8988T (cell line): ENCODE data around the gene MYO15A.

Experiments
- DNase-seq: peaks from one replicate; pipeline ENCODE4 v3.0.0; 2011

The MYO15A gene

GRCh38 chr17:18108401-18109312 lies at the start of gene MYO15A:
Gene MYO15A, plus strand, starts transcription at chr17:18108756. Its CDS starts 10,045 bp downstream, at chr17:18118801.
- no peak for DNase-seq

- DNase-seq = no peak
Measured at GRCh38 chr17:18059283-18059682, 49.3 kb upstream of the MYO15A start.

GRCh38 chr17:18064053-18064452 lies 44.5 kb upstream of the MYO15A start:
- no peak for DNase-seq

GRCh38 chr17:18065546-18065945 lies 43.0 kb upstream of the MYO15A start:
- no peak for DNase-seq

GRCh38 chr17:18066866-18067265 lies 41.7 kb upstream of the MYO15A start:
- no peak for DNase-seq

GRCh38 chr17:18069101-18069500 lies 39.5 kb upstream of the MYO15A start:
- DNase-seq = no peak

GRCh38 chr17:18070861-18071340 lies 37.7 kb upstream of the MYO15A start:
- DNase-seq = no peak

- no peak for DNase-seq
Measured at GRCh38 chr17:18071751-18072150, 36.8 kb upstream of the MYO15A start.

GRCh38 chr17:18074566-18075272 lies 33.8 kb upstream of the MYO15A start:
- DNase-seq = no peak

GRCh38 chr17:18076936-18077335 lies 31.6 kb upstream of the MYO15A start:
- no peak for DNase-seq

GRCh38 chr17:18079543-18079942 lies 29.0 kb upstream of the MYO15A start:
- DNase-seq = no peak

GRCh38 chr17:18084256-18084655 lies 24.3 kb upstream of the MYO15A start:
- DNase-seq = no peak

GRCh38 chr17:18087610-18088491 lies 20.7 kb upstream of the MYO15A start, which contains the start of gene DRG2:
Gene DRG2, plus strand, starts transcription at chr17:18087948. Its CDS starts 76 bp downstream, at chr17:18088024.
- DNase-seq = peak; percentile 91

- DNase-seq = no peak
Measured at GRCh38 chr17:18089613-18090012, 18.9 kb upstream of the MYO15A start.

- no peak for DNase-seq
Measured at GRCh38 chr17:18093616-18094408, 14.7 kb upstream of the MYO15A start.

- no peak for DNase-seq
Measured at GRCh38 chr17:18094409-18094807, 14.1 kb upstream of the MYO15A start.

GRCh38 chr17:18099516-18099915 lies 9.0 kb upstream of the MYO15A start:
- DNase-seq = no peak

- no peak for DNase-seq
Measured at GRCh38 chr17:18100616-18101015, 7.9 kb upstream of the MYO15A start.

GRCh38 chr17:18101828-18102227 lies 6.7 kb upstream of the MYO15A start:
- no peak for DNase-seq

GRCh38 chr17:18102640-18103039 lies 5.9 kb upstream of the MYO15A start:
- DNase-seq = no peak

GRCh38 chr17:18105027-18105426 lies 3.5 kb upstream of the MYO15A start:
- DNase-seq = no peak

- DNase-seq = no peak
Measured at GRCh38 chr17:18105595-18105994, 3.0 kb upstream of the MYO15A start.
